ENCODE measurements around the gene HS6ST1.

DNA sequence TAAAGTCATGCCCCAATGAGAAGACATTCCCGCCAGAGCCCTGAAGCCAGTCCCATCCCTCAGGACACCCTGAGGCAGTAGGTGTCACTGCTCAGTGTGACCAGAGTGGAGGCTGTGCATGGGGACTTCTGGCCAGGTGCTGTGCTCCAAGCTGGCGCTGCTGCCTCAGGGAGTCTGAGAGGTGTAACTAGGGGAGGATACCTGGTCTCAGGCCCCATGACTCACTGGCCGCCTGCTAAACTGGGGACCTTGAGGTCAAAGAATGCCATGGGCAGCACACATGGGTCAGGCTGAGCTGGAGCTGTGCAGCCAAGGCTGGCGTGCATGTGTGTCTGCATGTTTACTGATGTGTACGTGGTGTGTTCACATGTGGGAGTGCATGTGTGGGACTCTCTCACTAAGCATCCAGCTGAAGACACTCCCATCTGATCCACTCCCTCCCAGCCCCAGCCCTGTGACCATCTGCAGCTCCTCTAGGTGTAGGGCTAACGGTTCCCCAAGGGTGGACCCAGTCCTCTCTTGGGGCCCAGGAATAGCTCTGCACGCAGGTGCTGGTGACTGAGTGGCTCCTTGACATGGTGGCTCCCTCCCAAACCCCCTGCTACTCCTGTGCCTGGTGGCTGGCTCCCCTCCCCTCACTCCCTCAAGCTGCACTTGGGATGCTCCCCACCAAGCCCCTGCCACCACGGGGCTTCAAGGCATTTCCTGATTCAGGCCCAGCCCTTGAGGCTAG lies 16.5 kb downstream of the HS6ST1 start:
- TF ChIP-seq CTCF (IDR thresholded peaks at IDR 0.05; ENCODE audit: borderline replicate concordance, extremely low read depth, low read length, poor library complexity, severe bottlenecking) (no peak), EZH2 (IDR thresholded peaks at IDR 0.05; ENCODE audit: borderline replicate concordance, low read depth, low read length, severe bottlenecking) (no peak)
